Mucosa of stomach (tissue), 1 donor: ENCODE results near the gene CMC1.
"Not testable (repeated sequence)": the region's sequence is repeated elsewhere in the genome, so short reads cannot be mapped to it uniquely, and the experiment has no call there.

ENCODE experiments used
- H3K27me3 ChIP-seq: one replicate; pipeline ENCODE4 v1.7.0; 2013; ENCODE audit warnings: mild to moderate bottlenecking, low read length; ENCODE audit not compliant: control insufficient read depth, insufficient read depth
- H3K36me3 ChIP-seq: one replicate; pipeline ENCODE4 v1.7.0; 2013; ENCODE audit warnings: low read length; ENCODE audit not compliant: control insufficient read depth, insufficient read depth
- H3K4me1 ChIP-seq: one replicate; pipeline ENCODE4 v1.7.0; 2013; ENCODE audit warnings: mild to moderate bottlenecking, low read length; ENCODE audit not compliant: control insufficient read depth, insufficient read depth
- H3K4me3 ChIP-seq: one replicate; pipeline ENCODE4 v1.7.0; 2013; ENCODE audit warnings: low read length
- H3K9ac ChIP-seq: one replicate; pipeline ENCODE4 v1.7.0; 2013; ENCODE audit warnings: mild to moderate bottlenecking, low read length, moderate library complexity
- H3K9me3 ChIP-seq: one replicate; pipeline ENCODE4 v1.7.0; 2013; ENCODE audit warnings: mild to moderate bottlenecking, low read length, moderate library complexity; ENCODE audit not compliant: control insufficient read depth
- donor health status: Pancreatic carcinoma.

The CMC1 gene, protein sequence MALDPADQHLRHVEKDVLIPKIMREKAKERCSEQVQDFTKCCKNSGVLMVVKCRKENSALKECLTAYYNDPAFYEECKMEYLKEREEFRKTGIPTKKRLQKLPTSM

GRCh38 chr3:28241221-28242160, at the start of gene CMC1:
Gene CMC1, plus strand, starts transcription at chr3:28241619. Its CDS starts 175 bp downstream, at chr3:28241794.
- H3K27me3 ChIP-seq, result no peaks in the 10 kb centered on the region
- H3K9me3 ChIP-seq, result no peaks in the 10 kb centered on the region
- peak within 1 kb of the TSS; percentile 93 for H3K4me3 ChIP-seq
- H3K9ac ChIP-seq, result peak within 1 kb of the TSS; percentile 98
- H3K36me3 ChIP-seq, result no peaks in the 10 kb centered on the region
- peaks cover 7% of the 10 kb centered on the region for H3K4me1 ChIP-seq

DNA sequence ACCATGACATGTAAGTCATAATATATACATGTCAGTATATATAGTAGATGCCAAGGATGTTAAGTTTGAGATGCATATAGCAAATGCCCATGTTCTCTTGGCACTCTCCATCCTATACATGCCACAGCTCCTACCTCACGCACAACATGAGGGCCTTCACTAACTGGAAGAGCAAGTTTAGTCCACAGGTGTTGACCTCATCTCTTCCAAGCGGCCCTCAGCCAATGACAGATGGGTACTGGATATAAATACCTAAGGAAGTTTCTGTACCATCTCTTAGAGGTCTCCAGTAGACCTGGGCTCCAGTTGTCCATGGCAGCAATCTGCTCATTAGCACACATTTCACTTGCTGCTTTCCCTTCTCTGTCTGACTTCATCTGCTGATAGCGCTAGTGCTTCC, 43.3 kb upstream of the CMC1 start:
- Histone ChIP-seq H3K4me3 (no peak overlapping the region), H3K27me3 (no peaks in the 10 kb centered on the region), H3K36me3 (no peaks in the 10 kb centered on the region), H3K4me1 (no peaks in the 10 kb centered on the region), H3K9me3 (no peaks in the 10 kb centered on the region), H3K9ac (no peak overlapping the region)

DNA sequence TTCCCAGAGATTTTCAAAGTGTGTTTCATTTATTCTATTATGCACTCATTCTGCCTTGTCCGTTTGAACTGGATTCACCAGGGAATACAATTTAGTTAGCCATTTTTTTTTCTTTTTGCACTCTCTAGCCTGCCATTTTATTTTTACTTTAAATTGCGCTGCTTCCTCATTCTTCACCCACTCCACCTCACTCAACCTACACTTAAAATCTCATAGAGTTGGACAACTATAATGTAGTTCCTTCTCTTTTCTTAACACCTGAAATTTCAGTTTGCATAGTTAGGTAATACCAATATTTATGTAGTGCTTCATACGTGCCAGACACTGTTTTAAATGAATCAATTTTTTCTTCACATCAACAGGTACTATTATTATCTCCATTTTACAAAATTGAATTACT, 42.4 kb upstream of the CMC1 start:
- no peaks in the 10 kb centered on the region for H3K27me3 ChIP-seq
- no peaks in the 10 kb centered on the region for H3K4me1 ChIP-seq
- H3K36me3 ChIP-seq, result no peaks in the 10 kb centered on the region
- no peak overlapping the region for H3K9ac ChIP-seq
- H3K4me3 ChIP-seq, result no peak overlapping the region
- no peaks in the 10 kb centered on the region for H3K9me3 ChIP-seq

DNA sequence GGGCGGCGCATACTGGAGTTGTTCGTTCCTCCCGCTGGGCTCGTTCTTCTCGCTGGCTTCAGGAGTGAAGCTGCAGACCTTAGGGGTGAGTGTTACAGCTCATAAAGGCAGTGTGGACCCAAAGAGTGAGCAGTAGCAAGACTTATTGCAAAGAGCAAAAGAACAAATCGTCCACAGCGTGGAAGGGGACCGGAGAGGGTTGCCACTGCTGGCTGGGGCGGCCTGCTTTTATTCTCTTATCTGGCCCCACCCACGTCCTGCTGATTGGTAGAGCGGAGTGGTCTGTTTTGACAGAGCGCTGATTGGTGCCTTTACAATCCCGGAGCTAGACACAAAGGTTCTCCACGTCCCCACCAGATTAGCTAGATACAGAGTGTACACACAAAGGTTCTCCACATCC, 41.8 kb upstream of the CMC1 start:
- not testable (repeated sequence) for H3K4me3 ChIP-seq, H3K36me3 ChIP-seq, H3K27me3 ChIP-seq, H3K4me1 ChIP-seq, H3K9ac ChIP-seq, H3K9me3 ChIP-seq

DNA sequence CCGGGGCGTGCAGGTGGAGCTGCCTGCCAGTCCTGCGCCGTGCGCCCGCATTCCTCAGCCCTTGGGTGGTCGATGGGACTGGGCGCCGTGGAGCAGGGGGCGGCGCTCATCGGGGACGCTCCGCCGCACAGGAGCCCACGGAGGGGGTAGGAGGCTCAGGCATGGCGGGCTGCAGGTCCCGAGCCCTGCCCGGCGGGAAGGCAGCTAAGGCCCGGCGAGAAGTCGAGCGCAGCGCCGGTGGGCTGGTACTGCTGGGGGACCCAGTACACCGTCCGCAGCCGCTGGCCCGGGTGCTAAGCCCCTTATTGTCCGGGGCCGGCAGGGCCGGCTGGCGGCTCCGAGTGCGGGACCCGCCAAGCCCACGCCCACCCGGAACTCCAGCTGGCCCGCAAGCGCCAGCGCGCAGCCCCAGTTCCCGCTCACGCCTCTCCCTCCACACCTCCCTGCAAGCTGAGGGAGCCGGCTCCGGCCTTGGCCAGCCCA, 41.0 kb upstream of the CMC1 start:
- H3K4me1 ChIP-seq, H3K4me3 ChIP-seq, H3K27me3 ChIP-seq, H3K9me3 ChIP-seq, H3K36me3 ChIP-seq, H3K9ac ChIP-seq: not testable (repeated sequence)

- H3K4me1 ChIP-seq, result peaks cover 5% of the 10 kb centered on the region
- no peak overlapping the region for H3K4me3 ChIP-seq
- H3K36me3 ChIP-seq, result no peaks in the 10 kb centered on the region
- H3K9ac ChIP-seq, result no peak overlapping the region
- no peaks in the 10 kb centered on the region for H3K27me3 ChIP-seq
- H3K9me3 ChIP-seq, result no peaks in the 10 kb centered on the region
Measured at GRCh38 chr3:28206479-28206878, 34.9 kb upstream of the CMC1 start.

- peaks cover 5% of the 10 kb centered on the region for H3K4me1 ChIP-seq
- no peaks in the 10 kb centered on the region for H3K9me3 ChIP-seq
- no peaks in the 10 kb centered on the region for H3K27me3 ChIP-seq
- H3K36me3 ChIP-seq, result no peaks in the 10 kb centered on the region
- no peak overlapping the region for H3K4me3 ChIP-seq
- H3K9ac ChIP-seq, result no peak overlapping the region
Measured at GRCh38 chr3:28207000-28207733, 34.3 kb upstream of the CMC1 start.

- H3K27me3 ChIP-seq, result no peaks in the 10 kb centered on the region
- no peak overlapping the region for H3K9ac ChIP-seq
- H3K36me3 ChIP-seq, result no peaks in the 10 kb centered on the region
- no peaks in the 10 kb centered on the region for H3K9me3 ChIP-seq
- H3K4me3 ChIP-seq, result no peak overlapping the region
- peaks cover 5% of the 10 kb centered on the region for H3K4me1 ChIP-seq
Measured at GRCh38 chr3:28210968-28211713, 30.3 kb upstream of the CMC1 start.

GRCh38 chr3:28212681-28213080, 28.7 kb upstream of the CMC1 start:
- H3K4me3 ChIP-seq, result no peak overlapping the region
- no peaks in the 10 kb centered on the region for H3K4me1 ChIP-seq

GRCh38 chr3:28215407-28215806, 26.0 kb upstream of the CMC1 start:
- no peaks in the 10 kb centered on the region for H3K36me3 ChIP-seq

More at GRCh38 chr3:28212681-28213080, 28.7 kb upstream of the CMC1 start:
- H3K27me3 ChIP-seq, result no peaks in the 10 kb centered on the region
- no peaks in the 10 kb centered on the region for H3K9me3 ChIP-seq
- no peaks in the 10 kb centered on the region for H3K36me3 ChIP-seq
- no peak overlapping the region for H3K9ac ChIP-seq

GRCh38 chr3:28218071-28218916, 23.1 kb upstream of the CMC1 start:
- Histone ChIP-seq H3K36me3 (no peaks in the 10 kb centered on the region), H3K4me3 (no peak overlapping the region), H3K9ac (no peak overlapping the region), H3K9me3 (no peaks in the 10 kb centered on the region), H3K27me3 (no peaks in the 10 kb centered on the region), H3K4me1 (no peaks in the 10 kb centered on the region)

More at GRCh38 chr3:28215407-28215806, 26.0 kb upstream of the CMC1 start:
- no peaks in the 10 kb centered on the region for H3K9me3 ChIP-seq
- no peaks in the 10 kb centered on the region for H3K27me3 ChIP-seq
- no peak overlapping the region for H3K4me3 ChIP-seq
- no peaks in the 10 kb centered on the region for H3K4me1 ChIP-seq
- no peak overlapping the region for H3K9ac ChIP-seq
